Measurements from ENCODE around the gene KCND3.

KCND3 gene

GRCh38 chr1:111989531-111990025 is at the start of gene KCND3:
Gene KCND3 (minus strand): TSS chr1:111989668.
- peak; percentile 13 for DNase-seq (ENCODE audit: low read depth)

DNA sequence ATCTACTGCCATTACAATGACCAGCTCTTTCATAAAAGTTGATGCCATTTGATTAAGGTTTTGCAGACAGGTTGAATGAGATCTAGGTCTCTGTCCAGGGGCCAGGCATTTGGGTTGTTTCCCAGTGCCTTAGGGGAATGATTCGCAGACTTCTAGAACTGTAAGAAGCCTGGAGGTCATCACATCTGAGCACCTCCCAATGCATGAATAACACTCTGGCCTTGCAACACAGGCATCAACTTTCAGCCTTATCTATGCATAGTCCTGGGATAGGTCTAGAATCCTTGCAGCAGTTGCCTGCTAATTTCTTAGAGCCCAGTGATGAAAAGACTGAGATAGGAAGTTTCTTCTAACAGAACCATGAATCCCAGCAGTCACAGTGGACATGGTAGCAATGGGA is 44.8 kb upstream of the KCND3 start:
- no peak for DNase-seq (ENCODE audit: low read depth)

DNA sequence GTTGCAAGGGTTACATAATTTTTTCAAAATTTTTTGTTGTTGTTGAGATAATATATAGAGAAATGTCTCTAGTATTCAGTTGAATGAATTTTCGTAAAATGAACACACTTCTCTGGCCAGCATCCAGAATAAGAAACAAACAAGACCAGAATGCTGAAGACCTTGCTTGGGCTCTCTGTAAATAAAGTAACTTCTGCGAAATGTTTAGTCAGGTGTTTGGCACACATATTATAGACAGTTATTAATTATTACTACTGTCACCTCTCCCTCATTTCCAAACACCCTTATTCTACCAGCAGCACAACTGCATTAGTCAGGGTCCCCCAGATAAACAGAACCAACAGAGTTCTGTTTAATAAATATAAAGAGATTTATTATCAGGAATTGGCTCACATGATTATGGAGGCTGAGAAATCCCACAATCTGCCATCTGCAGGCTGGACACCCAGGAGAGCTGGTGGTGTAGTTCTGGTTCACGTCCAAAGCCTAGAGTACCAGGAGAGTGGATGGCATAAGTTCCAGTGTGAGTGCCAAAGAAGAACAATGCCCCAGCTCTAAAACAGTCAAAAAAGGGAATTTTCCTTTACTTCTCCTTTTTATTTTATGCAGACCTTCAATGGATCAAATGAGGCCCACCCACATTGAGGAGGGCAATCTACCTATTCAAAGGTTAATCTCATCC is 44.1 kb upstream of the KCND3 start:
- no peak for DNase-seq (ENCODE audit: low read depth)

DNA sequence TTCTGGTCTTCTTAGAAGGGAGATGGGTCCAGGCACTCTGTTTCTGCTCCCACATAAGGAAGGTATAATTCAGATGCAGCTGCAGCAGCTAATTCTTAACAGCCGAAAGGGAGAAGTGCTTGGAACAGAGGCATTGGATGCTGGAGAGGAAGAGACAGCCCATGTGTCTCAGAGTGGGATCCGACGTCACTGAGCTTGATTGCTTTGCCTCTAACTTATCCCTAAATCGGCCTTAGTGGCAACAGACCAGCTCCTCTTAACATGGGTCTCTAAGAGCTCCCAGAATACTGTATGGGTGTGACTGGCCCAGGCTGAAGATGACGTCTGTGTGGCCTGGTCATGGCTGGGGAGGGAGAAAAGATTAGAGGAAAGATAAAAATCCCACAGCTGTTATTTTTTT is 40.7 kb upstream of the KCND3 start:
- no peak for DNase-seq (ENCODE audit: low read depth)

DNA sequence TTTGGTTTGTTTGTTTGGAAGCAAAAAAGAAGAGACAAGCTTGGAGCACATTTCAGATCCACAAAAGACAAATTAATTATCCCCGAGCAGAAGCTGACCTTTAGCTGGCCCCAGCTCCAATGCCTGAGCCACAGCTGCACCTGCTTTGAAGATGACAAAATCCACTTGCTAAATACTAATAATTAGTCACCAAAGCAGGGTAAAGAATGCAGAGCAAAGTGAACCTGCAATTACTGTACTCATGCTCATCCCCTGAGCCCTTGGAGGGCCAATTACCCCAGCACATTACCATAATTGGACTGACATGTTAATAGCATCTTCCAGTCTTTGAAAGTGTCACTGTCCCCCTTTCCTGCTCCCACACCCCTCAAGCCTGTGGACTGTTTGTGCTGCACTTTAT is 38.2 kb upstream of the KCND3 start:
- DNase-seq (ENCODE audit: low read depth), result no peak

DNA sequence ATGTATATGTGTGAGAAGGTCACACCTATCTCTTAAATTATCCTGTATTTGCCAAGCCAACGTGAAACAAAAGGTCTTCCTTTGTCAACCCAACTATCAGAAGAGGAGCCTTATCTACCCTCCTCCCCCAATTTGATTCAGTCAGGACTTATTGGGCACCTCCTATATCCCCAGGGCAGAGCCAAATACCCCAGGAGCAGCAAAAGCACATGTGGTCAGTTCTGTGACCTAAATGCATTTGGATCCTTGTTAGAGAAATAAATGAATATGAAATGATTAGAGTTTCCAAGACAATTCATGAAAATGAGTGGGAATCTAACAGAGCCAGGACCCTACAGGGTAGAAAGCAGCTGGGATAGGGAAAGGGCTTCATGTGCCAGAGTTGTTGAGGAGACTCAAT is 37.0 kb upstream of the KCND3 start:
- no peak for DNase-seq (ENCODE audit: low read depth)

DNA sequence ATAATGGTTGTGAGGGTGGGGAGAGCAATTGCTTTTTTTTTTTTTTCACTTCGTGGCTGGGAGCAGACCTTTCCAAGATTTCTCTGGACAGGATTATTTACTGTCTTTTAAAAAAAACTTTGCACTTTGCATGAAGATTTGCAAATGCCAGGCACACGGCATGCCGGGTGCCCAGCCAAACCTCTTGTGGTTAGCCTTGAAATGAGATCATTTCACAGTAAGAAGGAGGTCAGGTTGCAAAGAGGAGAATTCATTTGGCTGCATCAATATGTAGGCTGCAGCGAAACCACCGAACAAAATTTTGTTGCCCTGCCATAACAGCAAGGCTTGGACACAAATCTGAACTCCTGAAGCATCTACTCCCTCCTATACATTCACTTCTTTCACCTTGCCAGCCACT is 36.5 kb upstream of the KCND3 start:
- DNase-seq (ENCODE audit: low read depth), result peak; percentile 3

DNA sequence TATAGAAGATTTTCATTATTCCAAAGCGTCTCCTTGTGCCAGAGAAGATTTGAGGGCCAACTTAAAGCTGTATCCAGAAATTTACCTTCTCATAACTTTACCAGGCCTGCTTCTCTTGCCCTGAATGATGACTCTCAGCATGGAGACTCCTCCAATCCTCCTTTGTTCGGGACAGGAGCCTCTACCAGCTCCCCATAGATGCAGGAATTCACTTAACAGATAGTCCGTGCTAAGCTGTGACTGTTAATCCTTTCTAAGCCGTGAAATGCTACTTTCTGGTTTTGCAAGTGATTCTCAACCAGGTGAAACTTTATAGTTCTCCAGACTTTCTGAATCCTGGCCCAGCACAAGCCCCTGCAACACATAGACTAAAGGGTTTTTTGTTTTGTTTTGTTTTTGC is 31.8 kb upstream of the KCND3 start:
- no peak for DNase-seq (ENCODE audit: low read depth)

GRCh38 chr1:112017183-112017582 is 27.7 kb upstream of the KCND3 start:
- DNase-seq (ENCODE audit: low read depth), result no peak

DNA sequence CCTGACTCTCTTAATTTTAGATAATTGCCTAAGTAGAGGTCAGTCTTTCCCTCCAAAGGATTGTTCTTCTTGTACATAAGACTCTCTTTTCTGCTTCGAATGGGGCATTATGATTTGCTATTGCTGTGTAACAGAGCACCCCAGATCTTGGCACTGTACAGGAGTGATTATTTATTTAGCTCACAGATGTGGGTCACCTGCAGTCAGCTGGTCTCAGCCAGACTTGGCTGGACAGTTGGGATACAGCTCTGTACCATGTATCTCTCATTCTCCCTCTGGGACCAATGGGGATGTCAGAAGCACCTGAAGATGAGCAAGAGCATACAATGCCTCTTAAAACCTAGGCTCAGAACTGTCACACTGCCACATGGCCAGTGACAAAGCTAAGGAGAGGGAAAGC is 23.4 kb upstream of the KCND3 start:
- no peak for DNase-seq (ENCODE audit: low read depth)

GRCh38 chr1:112011202-112011601 is 21.7 kb upstream of the KCND3 start:
- peak; percentile 24 for DNase-seq (ENCODE audit: low read depth)

GRCh38 chr1:112007169-112007568 is 17.7 kb upstream of the KCND3 start:
- no peak for DNase-seq (ENCODE audit: low read depth)

GRCh38 chr1:112006416-112007025 is 17.1 kb upstream of the KCND3 start:
- no peak for DNase-seq (ENCODE audit: low read depth)

DNA sequence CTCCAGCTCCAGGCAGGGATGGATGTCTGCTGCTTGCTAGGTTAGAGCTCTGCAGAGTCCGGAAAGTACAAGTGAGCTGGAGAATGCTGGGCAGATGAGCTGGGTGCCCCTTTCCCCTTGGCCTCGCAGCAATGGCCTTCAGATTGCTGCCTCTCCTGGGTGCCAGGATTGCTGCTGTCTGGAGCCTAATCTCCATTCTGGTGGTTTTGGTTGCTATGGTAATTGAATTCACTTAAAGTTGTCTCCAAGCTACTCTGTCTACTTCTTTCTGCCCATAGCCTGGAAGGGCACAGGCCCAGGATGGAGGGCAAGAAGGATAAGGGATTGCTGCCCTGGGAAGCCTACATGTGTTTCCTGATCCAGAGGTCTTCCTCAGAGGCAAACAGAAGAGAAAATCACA is 14.6 kb upstream of the KCND3 start:
- DNase-seq (ENCODE audit: low read depth), result no peak

GRCh38 chr1:112002514-112002913 is 13.0 kb upstream of the KCND3 start:
- no peak for DNase-seq (ENCODE audit: low read depth)

DNA sequence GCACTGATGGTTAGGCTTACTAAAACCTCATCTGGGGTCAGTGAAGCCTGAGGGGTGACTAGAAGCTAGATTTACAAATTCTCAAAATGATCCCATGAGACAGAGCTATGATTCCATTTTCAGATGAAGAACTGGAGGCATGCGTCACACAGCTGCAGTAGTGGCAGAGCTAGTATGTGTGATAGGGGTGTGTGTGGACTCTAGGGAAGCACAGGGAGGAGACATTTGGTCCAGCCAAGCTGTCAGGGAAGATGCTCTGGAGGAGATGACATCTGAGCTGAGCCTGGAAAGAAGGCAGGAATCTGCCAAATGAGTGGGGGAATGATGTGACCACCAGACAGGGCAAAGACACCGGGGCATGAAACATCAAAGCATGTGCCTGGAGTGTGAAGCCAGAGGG is 12.0 kb upstream of the KCND3 start:
- DNase-seq (ENCODE audit: low read depth), result no peak

GRCh38 chr1:112000048-112000447 is 10.6 kb upstream of the KCND3 start:
- DNase-seq (ENCODE audit: low read depth), result no peak

DNA sequence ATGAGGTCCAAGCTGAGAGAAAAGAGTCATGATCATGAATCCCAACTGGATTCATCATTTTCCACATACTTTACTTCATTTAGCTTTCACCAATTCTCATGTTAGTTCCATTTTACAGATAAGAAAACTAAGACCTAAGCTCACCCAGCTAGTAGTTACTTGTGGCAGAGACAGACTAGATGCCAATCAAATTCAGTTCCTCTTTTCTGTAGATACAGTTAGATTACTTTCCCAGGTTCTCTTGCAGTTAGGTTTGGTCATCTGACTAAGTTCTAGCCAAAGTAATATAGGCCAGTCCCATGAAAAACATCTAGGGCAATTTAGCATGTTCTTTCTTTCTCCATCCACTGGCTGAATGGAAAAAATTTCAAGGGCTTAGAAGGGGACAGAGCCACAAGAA is 8.9 kb upstream of the KCND3 start:
- no peak for DNase-seq (ENCODE audit: low read depth)

DNA sequence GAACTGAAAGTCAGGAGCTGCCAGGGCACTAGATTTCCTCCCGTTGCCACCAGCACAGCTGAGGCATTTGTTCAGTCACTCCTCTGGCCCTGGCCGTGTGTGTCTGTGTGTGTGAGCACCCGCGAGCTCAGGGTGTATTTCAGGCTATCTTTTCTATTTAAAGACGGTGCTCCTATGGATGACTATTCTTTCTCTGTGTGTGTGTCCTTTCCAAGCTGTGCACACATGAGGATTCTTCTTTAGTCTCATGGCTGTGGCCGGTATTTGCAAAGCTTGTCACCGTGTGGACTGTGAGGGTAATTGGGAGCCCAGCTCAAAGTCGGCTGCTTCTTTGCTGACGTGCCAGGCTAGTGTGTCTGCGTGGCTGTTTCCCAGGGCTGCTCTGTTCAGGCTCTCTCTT is 3.0 kb upstream of the KCND3 start:
- DNase-seq (ENCODE audit: low read depth), result no peak

- peak; percentile 29 for DNase-seq (ENCODE audit: low read depth)
Observed at GRCh38 chr1:111990878-111991718, 1.6 kb upstream of the KCND3 start.

- no peak for DNase-seq (ENCODE audit: low read depth)
Observed at GRCh38 chr1:111990026-111990877, 784 bp upstream of the KCND3 start.
